ENCODE data around the gene IGF2BP2.
A peak's percentile ranks its signal among the peaks of the same experiment; 100 is the strongest.
"Not testable (repeated sequence)": the region's sequence is repeated elsewhere in the genome, so short reads cannot be mapped to it uniquely, and the experiment has no call there.

IGF2BP2 gene

DNA sequence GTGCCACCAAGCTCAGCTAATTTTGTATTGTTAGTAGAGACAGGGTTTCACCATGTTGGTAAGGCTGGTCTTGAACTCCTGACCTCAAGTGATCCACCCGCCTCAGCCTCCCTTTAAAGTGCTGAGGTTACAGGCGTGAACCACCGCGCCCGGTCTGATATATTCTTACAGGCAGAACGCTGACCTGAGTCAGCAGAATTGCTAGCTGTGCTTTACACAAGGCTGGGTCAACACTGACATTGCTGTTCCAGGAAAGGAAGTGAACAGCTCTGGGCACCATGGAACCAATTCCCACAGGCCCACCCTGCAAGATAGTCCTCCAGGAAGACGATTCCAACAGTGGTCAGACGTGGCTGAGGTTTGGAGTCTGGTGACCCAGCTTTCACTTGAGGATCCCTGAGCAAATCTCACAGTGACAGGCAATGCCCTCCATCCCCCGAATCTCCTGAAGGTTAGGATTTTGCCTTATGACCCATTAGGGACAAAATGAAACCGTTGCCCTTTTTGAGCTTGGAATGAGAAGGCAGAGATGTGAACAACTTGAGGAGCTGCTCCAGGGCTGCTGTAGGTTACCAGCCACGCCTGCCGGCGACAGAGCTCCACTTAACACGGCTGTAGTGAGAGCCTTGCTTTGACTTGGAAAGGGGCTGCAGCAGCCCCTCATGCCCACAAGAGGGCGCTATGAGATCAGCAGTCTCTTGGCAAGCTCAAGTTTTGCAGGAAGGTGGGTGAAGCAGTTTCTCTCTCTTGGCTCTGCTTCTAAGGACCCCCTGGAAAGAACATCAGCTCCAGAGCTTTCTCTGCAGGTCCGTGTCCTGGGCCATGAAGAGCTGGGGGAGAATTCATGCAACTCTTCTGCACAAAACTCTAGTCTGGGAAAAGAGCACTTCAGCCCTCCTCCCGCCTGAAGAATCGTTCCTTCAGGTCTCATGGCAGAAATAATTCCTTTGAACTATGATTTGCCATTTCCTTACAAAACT lies 164.6 kb downstream of the IGF2BP2 start:
- DNase-seq (ENCODE audit: low read depth) = peak; percentile 31

- DNase-seq (ENCODE audit: low read depth) = no peak
Observed at GRCh38 chr3:185658943-185659342, 165.9 kb downstream of the IGF2BP2 start.

DNA sequence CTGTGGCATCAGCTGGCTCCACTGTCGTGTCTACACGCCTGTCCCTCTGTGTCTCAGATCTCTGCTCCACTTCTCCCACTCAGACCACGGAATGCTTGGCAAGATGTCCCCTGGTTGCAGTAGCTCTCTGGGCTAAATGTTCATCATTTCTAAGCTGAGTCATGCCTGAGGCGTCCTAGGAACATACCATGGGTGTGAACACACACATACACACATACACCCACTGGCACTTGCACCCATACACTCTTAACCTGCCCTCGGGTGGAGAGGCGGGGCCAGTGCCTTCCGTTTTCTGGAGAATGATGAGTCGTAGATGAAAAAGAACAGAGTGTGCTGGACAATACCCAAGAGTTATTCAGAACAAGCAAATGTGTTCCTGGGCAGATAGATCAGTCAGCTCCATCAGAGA lies 166.3 kb downstream of the IGF2BP2 start:
- DNase-seq (ENCODE audit: low read depth) = no peak

GRCh38 chr3:185657691-185658503 lies 166.9 kb downstream of the IGF2BP2 start:
- DNase-seq (ENCODE audit: low read depth) = no peak

- no peak for DNase-seq (ENCODE audit: low read depth)
Observed at GRCh38 chr3:185657211-185657610, 167.6 kb downstream of the IGF2BP2 start.

GRCh38 chr3:185656321-185656840 lies 168.5 kb downstream of the IGF2BP2 start:
- DNase-seq (ENCODE audit: low read depth) = no peak

DNA sequence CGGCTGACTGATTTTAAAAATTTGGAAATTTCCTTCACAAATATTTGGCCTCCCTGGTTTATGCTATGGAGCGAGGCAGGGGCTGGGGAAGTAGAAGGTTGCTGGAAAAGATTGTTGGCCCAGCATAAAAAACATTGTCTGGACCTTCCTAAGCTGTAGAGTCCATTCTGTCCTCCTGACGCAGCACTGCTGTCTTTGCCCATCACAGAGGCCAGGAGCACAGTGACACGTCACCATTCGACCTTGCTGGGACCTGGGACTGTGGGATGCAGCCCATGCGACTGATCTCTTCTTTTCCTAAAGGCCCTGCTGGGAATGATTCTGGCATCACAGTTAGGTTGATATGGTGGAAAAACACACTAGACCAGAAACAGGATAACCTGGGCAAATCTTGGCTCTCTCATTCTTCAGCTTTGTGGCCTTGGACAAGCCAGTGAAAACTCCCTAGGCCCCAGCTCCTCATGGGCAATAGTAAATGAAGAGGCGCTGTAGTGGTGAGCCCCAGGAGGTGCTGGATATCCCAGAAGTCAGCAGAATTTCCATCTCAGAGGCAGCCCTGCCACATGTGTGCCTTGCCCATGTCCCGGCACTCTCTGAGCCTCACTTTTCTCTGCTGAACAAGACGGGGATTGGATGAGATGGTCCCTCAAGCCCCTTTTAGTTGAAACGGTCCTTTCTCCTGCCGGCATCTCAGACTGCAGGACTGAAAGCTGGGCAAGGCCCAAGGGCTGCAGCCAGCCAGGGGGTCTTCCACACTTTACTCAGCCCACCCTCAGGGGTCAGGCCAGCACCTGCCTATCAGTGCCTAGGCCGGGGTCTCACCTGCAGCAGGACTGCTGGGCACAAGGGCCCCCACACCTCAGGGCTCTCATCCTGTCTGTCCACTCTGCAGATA lies 169.2 kb downstream of the IGF2BP2 start:
- no peak for DNase-seq (ENCODE audit: low read depth)

DNA sequence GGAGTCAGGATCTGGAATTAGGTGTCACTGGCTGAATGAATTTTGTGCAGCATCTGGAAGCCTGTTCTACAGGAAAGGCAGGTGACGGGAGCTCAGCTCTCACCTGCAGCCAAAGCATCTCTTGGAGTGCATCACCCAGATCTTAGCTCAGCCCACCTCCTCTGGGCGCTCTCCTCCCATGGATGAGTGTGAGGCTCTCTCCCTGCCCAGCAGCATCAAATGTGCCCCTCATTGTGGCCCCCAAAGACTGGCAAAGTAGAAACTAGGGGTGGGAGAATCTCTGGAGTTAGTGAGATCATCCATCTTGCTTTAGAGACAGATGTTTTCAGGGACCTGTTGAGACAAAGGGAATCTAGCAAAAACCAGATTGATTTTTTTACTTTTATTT lies 170.1 kb downstream of the IGF2BP2 start:
- DNase-seq (ENCODE audit: low read depth) = no peak

GRCh38 chr3:185653949-185654757 lies 170.7 kb downstream of the IGF2BP2 start:
- no peak for DNase-seq (ENCODE audit: low read depth)

DNA sequence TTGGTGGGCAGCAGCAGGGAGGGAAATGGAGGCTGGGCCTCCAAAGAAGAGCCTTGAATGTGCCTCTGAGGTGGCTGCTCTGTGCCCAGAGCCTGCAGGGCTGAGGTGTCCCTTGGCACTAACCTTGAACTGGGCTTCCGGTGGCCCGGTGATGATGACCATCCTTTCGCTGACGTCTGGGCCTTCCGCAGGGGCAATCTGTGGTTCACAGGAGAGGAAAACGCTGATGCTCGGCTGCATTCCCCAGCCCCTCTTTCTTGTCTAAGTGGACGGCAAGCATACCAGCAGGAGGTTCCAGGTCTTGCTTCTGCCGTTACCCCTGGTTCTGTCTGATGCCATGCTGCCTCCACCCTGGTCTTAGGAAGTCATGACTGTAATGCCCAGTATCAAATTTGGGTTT lies 172.9 kb downstream of the IGF2BP2 start:
- DNase-seq (ENCODE audit: low read depth) = no peak

- no peak for DNase-seq (ENCODE audit: low read depth)
Observed at GRCh38 chr3:185649414-185649813, 175.4 kb downstream of the IGF2BP2 start.

GRCh38 chr3:185648396-185648795 lies 176.4 kb downstream of the IGF2BP2 start:
- no peak for DNase-seq (ENCODE audit: low read depth)

- no peak for DNase-seq (ENCODE audit: low read depth)
Observed at GRCh38 chr3:185647880-185648210, 177.0 kb downstream of the IGF2BP2 start.

GRCh38 chr3:185647134-185647879 lies 177.5 kb downstream of the IGF2BP2 start:
- DNase-seq (ENCODE audit: low read depth) = no peak

- no peak for DNase-seq (ENCODE audit: low read depth)
Observed at GRCh38 chr3:185646382-185647133, 178.3 kb downstream of the IGF2BP2 start.

DNA sequence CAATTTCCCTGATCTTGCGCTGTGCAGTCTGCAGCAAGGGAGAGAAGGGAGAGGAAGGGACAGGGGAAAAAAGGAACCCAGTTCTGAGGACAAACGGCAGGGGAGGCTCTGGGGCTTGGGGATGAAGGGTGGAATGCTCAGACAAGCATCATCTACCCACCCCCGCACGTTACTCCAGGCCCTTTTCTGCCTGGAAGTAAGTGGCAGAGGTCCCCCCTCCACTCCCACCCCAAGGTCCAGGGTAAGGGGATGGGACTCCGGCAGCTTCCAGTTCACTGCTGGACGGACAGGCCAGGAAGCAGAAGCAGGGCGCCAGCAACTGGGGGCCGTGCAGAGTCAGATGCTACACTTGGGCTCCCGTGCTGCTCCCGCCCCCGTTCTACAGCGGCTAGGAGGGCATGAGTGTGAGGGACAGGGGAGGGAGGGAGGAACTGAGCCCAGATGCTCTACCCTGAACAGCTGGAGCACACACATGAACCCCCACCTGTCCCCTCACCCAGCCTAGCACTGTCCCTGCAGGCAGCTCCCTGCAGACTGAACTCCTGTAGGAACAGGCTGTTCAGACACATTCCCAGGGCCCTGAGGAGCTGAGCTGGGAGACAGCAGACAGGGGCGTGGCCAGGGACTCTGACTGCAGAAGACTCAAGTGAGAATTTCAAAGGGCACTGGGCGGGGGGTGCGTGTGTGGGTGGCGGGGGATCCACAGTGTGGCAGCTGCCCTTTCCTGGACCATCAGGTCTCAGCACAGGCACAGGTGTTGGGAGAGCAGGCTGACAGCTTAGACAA lies 179.1 kb downstream of the IGF2BP2 start:
- DNase-seq (ENCODE audit: low read depth) = no peak

DNA sequence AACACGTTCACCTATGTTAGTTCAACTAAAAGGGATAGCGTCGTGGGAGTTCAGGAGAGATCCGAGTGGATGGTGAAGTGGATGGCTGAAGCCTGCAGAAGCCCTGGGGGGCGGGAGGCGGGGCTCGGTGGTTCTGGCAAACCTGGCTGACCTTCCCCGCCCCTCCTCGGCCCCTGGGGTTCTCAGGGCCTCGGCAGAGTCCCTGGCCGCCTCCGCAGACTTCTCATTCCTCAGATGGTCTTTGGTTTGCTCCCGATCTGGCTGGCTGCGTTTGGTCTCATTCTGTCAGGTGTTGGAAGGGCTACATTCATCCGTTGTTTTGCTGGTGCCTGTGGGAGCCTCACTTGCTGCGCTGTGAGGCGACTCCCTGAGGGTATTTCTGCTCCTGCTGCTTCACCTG lies 179.7 kb downstream of the IGF2BP2 start:
- DNase-seq (ENCODE audit: low read depth) = not testable (repeated sequence)

- no peak for DNase-seq (ENCODE audit: low read depth)
Observed at GRCh38 chr3:185640308-185640707, 184.5 kb downstream of the IGF2BP2 start.
